Fibroblast of skin of right quadriceps (primary cell): ENCODE data around the gene OCEL1.
A peak's percentile ranks its signal among the peaks of the same experiment; 100 is the strongest.
"Not testable (repeated sequence)": the region's sequence is repeated elsewhere in the genome, so short reads cannot be mapped to it uniquely, and the experiment has no call there.

Experiments
- DNase-seq: peaks from one replicate; pipeline ENCODE4 v3.0.0-alpha.2; 2013

Gene OCEL1

DNA sequence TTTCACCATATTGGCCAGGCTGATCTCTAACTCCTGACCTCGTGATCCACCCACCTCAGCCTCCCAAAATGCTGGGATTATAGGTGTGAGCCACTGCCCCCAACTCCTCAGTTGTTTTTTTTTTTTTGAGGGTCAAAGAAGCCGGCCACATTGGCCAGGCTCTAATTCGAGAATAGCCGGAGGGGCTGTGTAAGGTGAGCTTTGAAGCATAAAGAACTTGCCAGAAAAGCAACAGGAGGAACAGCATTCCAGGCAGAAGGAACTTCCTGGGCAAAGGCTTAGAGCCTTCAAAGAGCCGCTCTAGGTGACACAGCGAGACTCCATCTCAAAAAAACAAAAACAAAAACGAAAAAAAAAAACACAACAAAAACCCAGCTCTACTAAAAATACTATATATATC, 40.0 kb downstream of the OCEL1 start:
- no peak for DNase-seq

- DNase-seq: no peak
Observed at GRCh38 chr19:17266589-17266974, 40.6 kb downstream of the OCEL1 start.

DNA sequence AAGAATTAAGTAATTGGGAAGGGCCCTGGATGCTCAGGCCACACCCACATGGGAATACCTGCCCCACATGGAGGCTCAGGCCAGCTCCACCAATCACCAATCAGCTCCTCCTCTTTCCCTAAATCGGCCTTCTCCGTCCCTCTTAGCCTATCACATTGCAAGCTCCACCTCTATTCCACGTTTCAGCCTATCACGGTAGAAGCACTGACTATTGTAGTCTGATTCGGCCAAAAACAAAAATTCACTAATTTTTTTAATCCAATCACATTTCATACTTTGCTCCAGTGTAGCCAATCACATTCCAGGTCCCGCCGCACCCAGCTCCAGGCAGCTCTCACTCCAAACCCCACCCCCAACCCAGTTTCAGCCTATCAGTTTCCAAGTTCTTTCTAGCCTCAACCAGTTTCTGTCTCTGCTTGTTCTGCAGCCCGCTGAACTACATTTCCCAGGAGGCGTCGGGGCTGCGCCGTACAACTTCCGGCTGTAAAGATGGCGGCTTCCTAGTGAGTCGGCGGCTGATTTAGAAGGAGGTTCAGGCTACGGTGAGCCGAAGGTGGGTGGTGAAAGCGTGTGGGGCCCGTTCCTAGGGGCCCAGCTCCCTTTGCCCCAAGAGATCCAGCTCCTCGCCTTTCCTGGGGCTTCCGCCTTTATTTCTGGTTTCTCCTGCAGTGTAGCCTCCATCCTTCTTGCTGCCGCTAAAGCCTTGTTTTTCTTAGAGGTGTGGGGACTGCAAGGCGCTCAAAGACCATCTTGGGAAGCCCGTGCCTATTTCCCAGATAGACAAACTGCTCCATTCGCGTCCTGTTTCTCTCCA, 41.2 kb downstream of the OCEL1 start, which contains the start of gene BABAM1:
Gene BABAM1 (plus strand): TSS at position 469 of the 814 bp plus-strand sequence. CDS start 1,364 bp downstream, outside the sequence.
- peak; percentile 100 for DNase-seq

- no peak for DNase-seq
Observed at GRCh38 chr19:17268754-17269153, 42.7 kb downstream of the OCEL1 start.

DNA sequence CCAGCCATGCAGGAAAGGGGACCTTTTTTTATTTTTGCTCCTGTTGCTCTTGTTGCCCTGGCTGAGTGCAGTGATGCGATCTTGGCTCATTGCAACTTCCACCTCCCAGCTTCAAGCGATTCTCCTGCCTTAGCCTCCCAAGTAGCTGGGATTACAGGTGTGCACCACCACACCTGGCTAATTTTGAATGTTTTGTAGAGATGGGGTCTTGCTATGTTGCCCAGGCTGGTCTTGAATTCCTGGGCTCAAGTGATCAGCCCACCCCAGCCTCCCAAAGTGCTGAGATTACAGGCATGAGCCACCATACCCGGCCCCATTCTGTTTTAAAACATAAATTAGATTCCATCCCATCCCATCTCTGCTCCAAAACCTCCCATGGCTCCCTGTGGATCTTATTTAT, 48.9 kb downstream of the OCEL1 start:
- not testable (repeated sequence) for DNase-seq

- no peak for DNase-seq
Observed at GRCh38 chr19:17275441-17276175, 49.6 kb downstream of the OCEL1 start.
